ENCODE data around the gene GNA14. TPM values are rescaled to one million over a fixed set of nuclear protein-coding genes. Genes with fewer than 3 reads are reported as not detected.
"Not testable (repeated sequence)": the region's sequence is repeated elsewhere in the genome, so short reads cannot be mapped to it uniquely, and the experiment has no call there.

The GNA14 gene
- total RNA-seq, 3 donors from 2014 or later: 1.8 to 2.9 (median 2.0) TPM

DNA sequence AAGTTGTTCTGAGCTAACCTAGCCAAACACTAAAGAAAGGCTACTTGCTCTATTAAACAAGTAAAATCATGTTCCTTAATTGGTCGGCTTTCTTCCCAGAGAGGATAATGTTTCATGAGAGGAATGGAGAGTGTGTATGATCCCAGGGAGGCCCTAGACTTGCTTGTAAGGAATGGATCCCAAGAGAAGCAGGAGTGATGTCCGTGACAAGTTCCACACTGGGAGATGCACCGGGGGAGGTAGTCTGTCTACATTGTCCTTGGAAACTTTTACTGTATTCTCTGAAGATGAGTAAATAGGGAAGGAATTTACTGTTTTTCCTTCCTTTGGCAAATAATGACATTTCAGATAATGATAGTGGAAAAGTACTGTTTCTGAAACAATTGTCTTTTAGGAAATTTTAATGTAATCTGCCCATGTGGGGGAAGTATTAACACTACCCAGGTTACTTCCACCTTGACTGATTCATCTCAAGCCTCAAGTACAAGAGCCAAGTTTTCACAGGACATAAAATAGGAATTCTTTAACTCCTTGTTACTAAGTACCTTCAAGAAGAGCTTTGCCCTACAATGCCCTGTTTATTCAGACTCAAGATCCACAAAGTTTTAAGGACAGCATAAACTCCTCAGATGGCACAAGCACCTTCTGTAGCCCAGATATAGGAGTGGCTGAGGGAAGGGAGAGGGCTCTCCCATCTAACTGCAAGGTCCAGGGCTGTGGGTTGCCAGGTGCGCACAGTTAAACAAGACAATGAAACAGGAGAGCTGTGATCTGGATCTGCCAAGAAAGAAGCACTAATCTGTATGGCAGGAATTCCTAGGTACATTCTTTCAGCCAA, 152.1 kb downstream of the GNA14 start:
- no peak overlapping the region for H3K4me3 ChIP-seq
- peaks cover 0 to 4% of the 10 kb centered on the region in 2 donors for H3K9me3 ChIP-seq
- intact Hi-C loops (cut with DNase I; ENCODE audit: low total_unique reads): no loop called here
- H3K27ac ChIP-seq: peak overlapping the region; percentile 46 to 56
- no peak for DNase-seq (ENCODE audit: low spot score in 2 of 2)
- no peaks in the 10 kb centered on the region for H3K27me3 ChIP-seq
- no peak for TF ChIP-seq POLR2AphosphoS5 (IDR thresholded peaks at IDR 0.05)
- TF ChIP-seq POLR2A (IDR thresholded peaks at IDR 0.05): no peak
- TF ChIP-seq, protein P1, sequence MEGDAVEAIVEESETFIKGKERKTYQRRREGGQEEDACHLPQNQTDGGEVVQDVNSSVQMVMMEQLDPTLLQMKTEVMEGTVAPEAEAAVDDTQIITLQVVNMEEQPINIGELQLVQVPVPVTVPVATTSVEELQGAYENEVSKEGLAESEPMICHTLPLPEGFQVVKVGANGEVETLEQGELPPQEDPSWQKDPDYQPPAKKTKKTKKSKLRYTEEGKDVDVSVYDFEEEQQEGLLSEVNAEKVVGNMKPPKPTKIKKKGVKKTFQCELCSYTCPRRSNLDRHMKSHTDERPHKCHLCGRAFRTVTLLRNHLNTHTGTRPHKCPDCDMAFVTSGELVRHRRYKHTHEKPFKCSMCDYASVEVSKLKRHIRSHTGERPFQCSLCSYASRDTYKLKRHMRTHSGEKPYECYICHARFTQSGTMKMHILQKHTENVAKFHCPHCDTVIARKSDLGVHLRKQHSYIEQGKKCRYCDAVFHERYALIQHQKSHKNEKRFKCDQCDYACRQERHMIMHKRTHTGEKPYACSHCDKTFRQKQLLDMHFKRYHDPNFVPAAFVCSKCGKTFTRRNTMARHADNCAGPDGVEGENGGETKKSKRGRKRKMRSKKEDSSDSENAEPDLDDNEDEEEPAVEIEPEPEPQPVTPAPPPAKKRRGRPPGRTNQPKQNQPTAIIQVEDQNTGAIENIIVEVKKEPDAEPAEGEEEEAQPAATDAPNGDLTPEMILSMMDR (IDR thresholded peaks at IDR 0.05): no peak
- no peaks in the 10 kb centered on the region for H3K36me3 ChIP-seq
- no peaks in the 10 kb centered on the region for H3K4me1 ChIP-seq

DNA sequence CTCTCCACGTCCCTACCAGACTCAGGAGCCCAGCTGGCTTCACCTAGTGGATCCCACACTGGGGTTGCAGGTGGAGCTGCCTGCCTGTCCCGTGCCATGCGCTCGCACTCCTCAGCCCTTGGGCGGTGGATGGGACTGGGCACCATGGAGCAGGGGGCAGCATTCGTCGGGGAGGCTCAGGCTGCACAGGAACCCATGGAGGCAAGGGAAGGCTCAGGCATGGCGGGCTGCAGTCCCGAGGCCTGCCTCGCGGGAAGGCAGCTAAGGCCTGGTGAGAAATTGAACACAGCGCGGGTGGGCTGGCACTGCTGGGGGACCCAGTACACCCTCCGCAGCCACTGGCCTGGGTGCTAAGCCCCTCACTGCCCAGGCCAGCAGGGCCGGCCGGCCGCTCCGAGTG, 157.8 kb downstream of the GNA14 start:
- H3K9me3 ChIP-seq; H3K36me3 ChIP-seq; H3K27ac ChIP-seq; H3K27me3 ChIP-seq; intact Hi-C loops (cut with DNase I; ENCODE audit: low total_unique reads); H3K4me1 ChIP-seq; H3K4me3 ChIP-seq; DNase-seq (ENCODE audit: low spot score in 2 of 2): not testable (repeated sequence)

DNA sequence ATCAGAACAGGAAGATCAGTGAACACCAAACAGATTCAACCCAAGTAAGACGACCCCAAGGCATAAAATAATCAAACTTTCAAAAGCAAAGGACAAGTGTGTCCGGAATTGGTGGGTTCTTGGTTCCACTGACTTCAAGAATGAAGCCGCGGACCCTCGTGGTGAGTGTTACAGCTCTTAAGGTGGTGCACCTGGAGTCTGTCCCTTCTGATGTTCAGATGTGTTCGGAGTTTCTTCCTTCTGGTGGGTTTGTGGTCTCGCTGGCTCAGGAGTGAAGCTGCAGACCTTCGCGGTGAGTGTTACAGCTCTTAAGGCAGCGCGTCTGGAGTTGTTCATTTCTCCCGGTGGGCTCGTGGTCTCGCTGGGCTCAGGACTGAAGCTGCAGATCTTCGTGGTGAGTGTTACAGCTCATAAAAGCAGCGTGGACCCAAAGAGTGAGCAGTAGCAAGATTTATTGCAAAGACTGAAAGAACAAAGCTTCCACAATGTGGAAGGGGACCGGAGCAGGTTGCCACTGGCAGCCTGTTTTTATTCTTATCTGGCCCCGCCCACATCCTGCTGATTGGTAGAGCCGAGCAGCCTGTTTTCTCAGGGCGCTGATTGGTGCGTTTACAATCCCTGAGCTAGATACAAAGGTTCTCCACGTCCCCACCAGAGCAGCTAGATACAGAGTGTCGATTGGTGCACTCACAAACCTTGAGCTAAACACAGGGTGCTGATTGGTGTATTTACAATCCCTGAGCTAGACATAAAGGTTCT, 158.5 kb downstream of the GNA14 start:
- DNase-seq (ENCODE audit: low spot score in 2 of 2); H3K4me3 ChIP-seq; H3K27ac ChIP-seq; H3K36me3 ChIP-seq; intact Hi-C loops (cut with DNase I; ENCODE audit: low total_unique reads); H3K27me3 ChIP-seq; H3K9me3 ChIP-seq; H3K4me1 ChIP-seq: not testable (repeated sequence)

DNA sequence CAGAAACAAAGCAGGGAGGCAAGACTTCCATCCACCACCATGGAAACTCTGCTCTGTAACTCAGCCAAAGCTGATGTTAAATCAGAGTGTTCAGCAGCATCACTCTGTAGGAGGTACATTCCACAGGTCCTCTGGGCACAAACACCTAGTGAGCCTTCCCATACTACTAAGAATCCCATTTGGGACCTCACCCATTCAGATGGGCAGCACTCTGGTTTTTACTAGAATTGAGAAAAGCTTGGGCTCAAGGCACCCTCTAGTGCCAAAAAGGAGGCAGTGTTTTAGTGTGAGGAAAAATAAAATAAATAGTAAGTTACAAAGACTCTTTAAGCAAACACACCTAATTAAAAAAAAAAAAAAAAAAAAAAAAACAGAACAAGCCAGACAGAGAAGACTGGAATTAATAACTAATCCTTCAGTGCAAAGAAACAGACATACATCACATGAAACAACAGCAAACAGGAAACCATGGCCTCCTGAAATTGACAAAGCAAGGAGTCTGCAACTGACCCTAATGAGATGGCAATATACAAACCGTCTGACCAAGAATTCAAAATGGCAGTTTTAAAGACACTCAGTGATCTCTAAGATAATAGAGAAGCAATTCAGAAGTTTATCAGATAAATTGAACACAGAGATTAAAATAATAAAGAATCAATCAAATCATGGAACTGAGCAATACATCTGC, 159.5 kb downstream of the GNA14 start:
- peaks cover 5 to 9% of the 10 kb centered on the region in 2 donors for H3K9me3 ChIP-seq
- no peaks in the 10 kb centered on the region for H3K36me3 ChIP-seq
- no peak overlapping the region for H3K4me3 ChIP-seq
- H3K27ac ChIP-seq: no peak overlapping the region
- no peaks in the 10 kb centered on the region for H3K27me3 ChIP-seq
- TF ChIP-seq POLR2AphosphoS5 (IDR thresholded peaks at IDR 0.05) (no peak), POLR2A (IDR thresholded peaks at IDR 0.05) (no peak)
- TF ChIP-seq, protein P1 (IDR thresholded peaks at IDR 0.05): no peak
- DNase-seq (ENCODE audit: low spot score in 2 of 2): no peak
- no peaks in the 10 kb centered on the region for H3K4me1 ChIP-seq
- intact Hi-C loops (cut with DNase I; ENCODE audit: low total_unique reads): no loop called here

DNA sequence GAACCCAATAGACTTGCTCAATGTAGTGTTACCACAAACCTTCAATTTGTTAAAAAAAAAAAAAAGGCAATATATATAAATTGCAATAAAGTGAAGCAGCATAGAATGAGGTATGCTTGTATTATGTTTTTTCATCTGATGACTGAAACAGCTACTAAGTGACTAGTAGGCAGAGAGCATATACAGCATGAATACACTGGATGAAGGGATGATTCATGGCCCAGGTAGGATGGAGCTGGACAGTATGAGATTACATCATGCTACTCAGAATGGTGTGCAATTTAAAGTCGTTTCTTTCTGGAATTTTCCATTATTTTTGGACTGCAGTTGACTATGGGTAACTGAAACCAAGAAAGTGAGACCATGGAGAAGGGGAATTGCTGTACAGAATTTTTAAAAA, 161.2 kb downstream of the GNA14 start:
- no peaks in the 10 kb centered on the region for H3K4me1 ChIP-seq
- intact Hi-C loops (cut with DNase I; ENCODE audit: low total_unique reads): no loop called here
- TF ChIP-seq, protein P1 (IDR thresholded peaks at IDR 0.05): no peak
- TF ChIP-seq POLR2A (IDR thresholded peaks at IDR 0.05): no peak
- TF ChIP-seq POLR2AphosphoS5 (IDR thresholded peaks at IDR 0.05): no peak

More for the DNA sequence above, 161.2 kb downstream of the GNA14 start:
- peaks cover 5 to 9% of the 10 kb centered on the region in 2 donors for H3K9me3 ChIP-seq
- H3K27me3 ChIP-seq: no peaks in the 10 kb centered on the region
- no peak overlapping the region for H3K27ac ChIP-seq
- DNase-seq (ENCODE audit: low spot score in 2 of 2): no peak
- H3K4me3 ChIP-seq: no peak overlapping the region
- no peaks in the 10 kb centered on the region for H3K36me3 ChIP-seq

All from breast epithelium (tissue), 4 donors.